ENCODE data around the gene ASPRV1. TPM values are rescaled to one million over a fixed set of nuclear protein-coding genes. Genes with fewer than 3 reads are reported as not detected.

ASPRV1 gene
- total RNA-seq, 2 experiments from 2014 or later, result 0.81 to 0.96 TPM

DNA sequence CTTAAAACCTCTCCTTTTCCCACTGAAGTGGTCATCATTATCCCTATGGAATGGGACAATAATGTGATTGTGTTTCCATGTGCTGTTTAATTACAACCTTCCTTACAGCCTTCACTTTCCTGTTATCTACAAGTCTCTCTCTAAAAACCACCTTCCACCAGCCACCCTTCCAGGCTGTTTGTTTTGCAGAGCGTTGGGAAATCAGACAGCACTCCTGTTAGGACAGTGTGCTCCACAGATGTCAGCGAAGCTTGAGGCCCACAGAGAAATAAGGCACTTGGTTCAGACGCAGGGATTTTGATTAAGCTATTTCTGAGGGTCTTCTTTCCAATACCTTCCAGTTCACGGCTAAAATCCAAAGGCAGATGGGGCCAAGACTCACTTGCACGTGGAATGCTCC lies 32.3 kb upstream of the ASPRV1 start:
- Histone ChIP-seq H3K27ac (ENCODE audit: low read depth in 1 of 2, low read length in 2 of 2) (no peak overlapping the region), H3K4me1 (ENCODE audit: insufficient read depth, low read length) (no peaks in the 10 kb centered on the region), H3K27me3 (ENCODE audit: control insufficient read depth in 1 of 2, insufficient read depth in 2 of 2, low read length in 2 of 2) (no peaks in the 10 kb centered on the region), H3K36me3 (ENCODE audit: insufficient read depth, low read length) (peaks cover 21% of the 10 kb centered on the region), H3K4me3 (ENCODE audit: low read length) (no peak overlapping the region), H3K9me3 (ENCODE audit: control insufficient read depth in 1 of 2, insufficient read depth in 1 of 2, low read length in 2 of 2) (no peaks in the 10 kb centered on the region)
- H3K36me3 Mint-ChIP-seq (ENCODE audit: low read depth), result peaks cover 24% of the 10 kb centered on the region
- no peaks in the 10 kb centered on the region for H3K4me1 Mint-ChIP-seq (ENCODE audit: low read depth)
- ChIA-PET CTCF (no interaction called here), POLR2A (no interaction called here)
- TF ChIP-seq, protein P1, sequence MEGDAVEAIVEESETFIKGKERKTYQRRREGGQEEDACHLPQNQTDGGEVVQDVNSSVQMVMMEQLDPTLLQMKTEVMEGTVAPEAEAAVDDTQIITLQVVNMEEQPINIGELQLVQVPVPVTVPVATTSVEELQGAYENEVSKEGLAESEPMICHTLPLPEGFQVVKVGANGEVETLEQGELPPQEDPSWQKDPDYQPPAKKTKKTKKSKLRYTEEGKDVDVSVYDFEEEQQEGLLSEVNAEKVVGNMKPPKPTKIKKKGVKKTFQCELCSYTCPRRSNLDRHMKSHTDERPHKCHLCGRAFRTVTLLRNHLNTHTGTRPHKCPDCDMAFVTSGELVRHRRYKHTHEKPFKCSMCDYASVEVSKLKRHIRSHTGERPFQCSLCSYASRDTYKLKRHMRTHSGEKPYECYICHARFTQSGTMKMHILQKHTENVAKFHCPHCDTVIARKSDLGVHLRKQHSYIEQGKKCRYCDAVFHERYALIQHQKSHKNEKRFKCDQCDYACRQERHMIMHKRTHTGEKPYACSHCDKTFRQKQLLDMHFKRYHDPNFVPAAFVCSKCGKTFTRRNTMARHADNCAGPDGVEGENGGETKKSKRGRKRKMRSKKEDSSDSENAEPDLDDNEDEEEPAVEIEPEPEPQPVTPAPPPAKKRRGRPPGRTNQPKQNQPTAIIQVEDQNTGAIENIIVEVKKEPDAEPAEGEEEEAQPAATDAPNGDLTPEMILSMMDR (IDR thresholded peaks at IDR 0.05), result no peak
- no peak overlapping the region for H3K4me3 Mint-ChIP-seq
- H3K27me3 Mint-ChIP-seq, result no peaks in the 10 kb centered on the region
- intact Hi-C loops (cut with DNase I, micrococcal nuclease), result no loop called here
- no peak overlapping the region for H3K27ac Mint-ChIP-seq
- H3K9me3 Mint-ChIP-seq, result no peaks in the 10 kb centered on the region
- ATAC-seq (ENCODE audit: poor library complexity) (no peak), DNase-seq (peak in 1 of 14 experiments; percentile 4)

DNA sequence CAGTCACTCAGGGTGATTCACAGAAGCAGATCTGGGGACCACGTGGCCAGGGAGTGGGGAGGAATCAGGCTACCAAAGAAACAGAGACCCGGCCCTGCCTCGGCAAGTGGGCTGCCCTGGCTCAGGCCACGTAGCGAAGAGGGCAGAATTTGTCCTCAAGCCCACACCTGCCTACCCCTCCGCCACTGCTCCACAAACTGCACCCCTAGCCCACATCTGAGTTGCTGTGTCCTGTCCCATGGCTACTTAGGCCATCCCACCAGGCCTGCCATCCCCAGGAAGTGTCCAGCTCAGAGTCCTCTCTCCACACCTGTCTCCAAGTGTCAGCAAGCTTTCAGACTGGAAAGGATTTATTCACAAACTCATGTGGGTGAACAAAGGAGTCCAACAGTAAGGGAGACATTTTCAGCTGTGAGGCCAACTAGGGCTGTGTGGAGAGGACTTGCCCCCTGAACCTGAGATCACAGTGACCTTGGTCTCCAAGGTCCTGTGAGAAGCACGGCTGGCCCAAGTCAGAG lies 31.7 kb upstream of the ASPRV1 start:
- H3K9me3 Mint-ChIP-seq, result no peaks in the 10 kb centered on the region
- ChIA-PET POLR2A (no interaction called here), CTCF (no interaction called here)
- H3K4me1 ChIP-seq (ENCODE audit: insufficient read depth, low read length), result no peaks in the 10 kb centered on the region
- no peak overlapping the region for H3K27ac Mint-ChIP-seq
- peaks cover 21% of the 10 kb centered on the region for H3K36me3 ChIP-seq (ENCODE audit: insufficient read depth, low read length)
- ATAC-seq (ENCODE audit: poor library complexity), result no peak
- no peaks in the 10 kb centered on the region for H3K9me3 ChIP-seq (ENCODE audit: control insufficient read depth in 1 of 2, insufficient read depth in 1 of 2, low read length in 2 of 2)
- H3K27ac ChIP-seq (ENCODE audit: low read depth in 1 of 2, low read length in 2 of 2), result no peak overlapping the region
- no peak overlapping the region for H3K4me3 Mint-ChIP-seq
- no peaks in the 10 kb centered on the region for H3K27me3 ChIP-seq (ENCODE audit: control insufficient read depth in 1 of 2, insufficient read depth in 2 of 2, low read length in 2 of 2)
- intact Hi-C loops (cut with DNase I, micrococcal nuclease), result no loop called here
- no peak overlapping the region for H3K4me3 ChIP-seq (ENCODE audit: low read length)
- no peaks in the 10 kb centered on the region for H3K27me3 Mint-ChIP-seq
- H3K4me1 Mint-ChIP-seq (ENCODE audit: low read depth), result no peaks in the 10 kb centered on the region
- TF ChIP-seq, protein P1 (IDR thresholded peaks at IDR 0.05), result no peak
- no peak for DNase-seq
- H3K36me3 Mint-ChIP-seq (ENCODE audit: low read depth), result peaks cover 24% of the 10 kb centered on the region

DNA sequence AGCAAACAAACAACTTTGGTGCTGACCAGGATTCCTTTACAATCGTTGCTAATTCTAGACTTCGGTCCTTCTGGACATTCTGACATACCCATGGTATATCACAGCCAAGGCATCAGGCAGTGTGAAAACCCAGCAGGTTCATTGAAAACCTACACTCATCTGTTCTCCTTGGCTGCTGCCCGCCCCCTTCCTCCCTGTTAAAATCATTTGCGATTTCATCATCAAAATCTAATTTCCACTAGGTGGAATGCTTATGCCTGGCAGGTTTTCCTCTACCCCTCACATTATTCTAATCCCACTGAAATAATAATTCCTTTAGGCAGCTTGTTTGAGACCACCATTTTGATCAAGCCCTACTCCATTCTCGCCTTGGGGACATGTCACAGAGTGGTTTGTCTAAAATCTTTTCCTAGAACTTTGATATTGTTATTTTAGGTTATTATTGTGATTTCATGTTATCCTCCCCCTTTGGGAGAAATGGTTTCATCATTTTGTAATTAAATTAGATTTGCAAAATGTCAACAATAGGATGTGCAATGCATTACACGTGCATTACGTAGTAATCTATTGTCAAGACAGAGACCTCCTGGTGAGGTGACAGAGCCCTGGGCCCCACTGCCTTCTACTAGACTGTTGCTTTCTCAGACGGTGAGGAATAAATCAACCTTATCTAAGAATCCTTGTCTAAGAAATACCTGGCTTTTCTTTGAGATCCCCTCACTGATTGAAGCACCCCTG lies 31.0 kb upstream of the ASPRV1 start:
- Histone ChIP-seq H3K27ac (ENCODE audit: low read depth in 1 of 2, low read length in 2 of 2) (no peak overlapping the region), H3K36me3 (ENCODE audit: insufficient read depth, low read length) (peaks cover 21% of the 10 kb centered on the region), H3K4me3 (ENCODE audit: low read length) (no peak overlapping the region), H3K9me3 (ENCODE audit: control insufficient read depth in 1 of 2, insufficient read depth in 1 of 2, low read length in 2 of 2) (no peaks in the 10 kb centered on the region), H3K4me1 (ENCODE audit: insufficient read depth, low read length) (no peaks in the 10 kb centered on the region), H3K27me3 (ENCODE audit: control insufficient read depth in 1 of 2, insufficient read depth in 2 of 2, low read length in 2 of 2) (no peaks in the 10 kb centered on the region)
- ChIA-PET CTCF (no interaction called here), POLR2A (no interaction called here)
- DNase-seq (no peak), ATAC-seq (ENCODE audit: poor library complexity) (no peak)
- intact Hi-C loops (cut with DNase I, micrococcal nuclease), result no loop called here
- H3K9me3 Mint-ChIP-seq, result no peaks in the 10 kb centered on the region
- H3K27me3 Mint-ChIP-seq, result no peaks in the 10 kb centered on the region
- TF ChIP-seq, protein P1 (IDR thresholded peaks at IDR 0.05), result no peak
- peaks cover 24% of the 10 kb centered on the region for H3K36me3 Mint-ChIP-seq (ENCODE audit: low read depth)
- no peaks in the 10 kb centered on the region for H3K4me1 Mint-ChIP-seq (ENCODE audit: low read depth)
- H3K4me3 Mint-ChIP-seq, result no peak overlapping the region
- no peak overlapping the region for H3K27ac Mint-ChIP-seq
